C4-2B (cell line): ENCODE results near the gene HS3ST5.

Source experiments
- CTCF ChIP-seq: fragments of 450-650 bp; conservative IDR thresholded peaks from 2 replicates; pipeline ENCODE4 v1.5.1; 2017; ENCODE audit warnings: mild to moderate bottlenecking
- ZFX ChIP-seq: fragments of 450-650 bp; IDR thresholded peaks from 2 replicates; pipeline ENCODE4 v1.6.1; 2017

- TF ChIP-seq CTCF (no peak), ZFX (no peak)
These were observed 184.4 kb downstream of the HS3ST5 start for GRCh38 chr6:114158411-114158810.
